Keratinocyte (primary cell): ENCODE data around the gene SEC14L5. TPM values are rescaled to one million over a fixed set of nuclear protein-coding genes. Genes with fewer than 3 reads are reported as not detected.

Experiments used
- DNase-seq: peaks from one replicate; pipeline ENCODE4 v3.0.0-alpha.2; 2011; ENCODE audit warnings: low read depth, missing footprints, low spot score
- FAIRE-seq: peaks from 2 replicates; lab custom pipeline; 2011; peaks lifted over from hg19 to GRCh38; lab: Jason Lieb, UNC
- H2AFZ ChIP-seq: 2 replicates; pipeline ENCODE4 v1.6.0; 2012; ENCODE audit warnings: low read length, control low read depth, inconsistent platforms; ENCODE audit not compliant: control insufficient read depth
- H3K27ac ChIP-seq: 2 replicates; pipeline ENCODE4 v1.5.1; 2011; ENCODE audit warnings: low read length; ENCODE audit not compliant: control insufficient read depth, insufficient read depth
- H3K27me3 ChIP-seq: 3 replicates; pipeline ENCODE4 v1.6.0; 2011; ENCODE audit warnings: low read length; ENCODE audit not compliant: control insufficient read depth, insufficient read depth; ENCODE audit errors: extremely low read depth
- H3K36me3 ChIP-seq, 2 experiments: 2 replicates in 1 of 2; 3 replicates in 1 of 2; pipeline ENCODE4 v1.5.1; 2011; ENCODE audit warnings: low read length in 2 of 2, mild to moderate bottlenecking in 1 of 2; ENCODE audit not compliant: control insufficient read depth in 2 of 2, insufficient read depth in 2 of 2; ENCODE audit errors: extremely low read depth in 1 of 2
- H3K4me1 ChIP-seq: 3 replicates; pipeline ENCODE4 v1.5.1; 2011; ENCODE audit warnings: low read length; ENCODE audit not compliant: control insufficient read depth, insufficient read depth; ENCODE audit errors: extremely low read depth
- H3K4me2 ChIP-seq: 3 replicates; pipeline ENCODE4 v1.6.0; 2011; ENCODE audit warnings: low read depth, low read length; ENCODE audit not compliant: control insufficient read depth, insufficient read depth; ENCODE audit errors: extremely low read depth
- H3K4me3 ChIP-seq, 3 experiments: fragments of 200-600 bp in 1 of 3; sonication (generic) in 1 of 3; 2 replicates in 2 of 3; 3 replicates in 1 of 3; pipeline ENCODE4 v1.5.1; 2011 to 2016; ENCODE audit warnings: low read length in 3 of 3, mild to moderate bottlenecking in 3 of 3, control low read depth in 2 of 3, inconsistent platforms in 1 of 3, low read depth in 1 of 3, mixed read lengths in 1 of 3, mixed run types in 1 of 3, moderate library complexity in 1 of 3; ENCODE audit not compliant: control insufficient read depth in 2 of 3, insufficient read depth in 2 of 3; ENCODE audit errors: extremely low read depth in 1 of 3
- H3K79me2 ChIP-seq: 2 replicates; pipeline ENCODE4 v1.6.0; 2012; ENCODE audit warnings: low read length; ENCODE audit not compliant: control insufficient read depth, insufficient read depth
- H3K9ac ChIP-seq: 3 replicates; pipeline ENCODE4 v1.6.0; 2011; ENCODE audit warnings: low read length; ENCODE audit not compliant: control insufficient read depth, insufficient read depth; ENCODE audit errors: extremely low read depth
- H3K9me1 ChIP-seq: 3 replicates; pipeline ENCODE4 v1.6.0; 2011; ENCODE audit warnings: low read length; ENCODE audit not compliant: control insufficient read depth, insufficient read depth; ENCODE audit errors: extremely low read depth
- H3K9me3 ChIP-seq: 2 replicates; pipeline ENCODE4 v1.5.1; 2012; ENCODE audit warnings: low read depth, low read length; ENCODE audit not compliant: control insufficient read depth
- H4K20me1 ChIP-seq: 3 replicates; pipeline ENCODE4 v1.6.0; 2011; ENCODE audit warnings: low read length; ENCODE audit not compliant: control insufficient read depth, insufficient read depth; ENCODE audit errors: extremely low read depth
- EZH2 ChIP-seq: IDR thresholded peaks from one replicate; pipeline ENCODE4 v1.6.1; 2012; ENCODE audit warnings: inconsistent platforms, mild to moderate bottlenecking, low read length, moderate library complexity
- dilution Hi-C: fragments of 300-500 bp; cut with MboI; formaldehyde crosslinking; loops from one replicate; pipeline ENCODE4 v1.7.0; 2020; ENCODE audit warnings: low sequenced_read_pairs; ENCODE audit not compliant: extremely low pct_ligation_motif_present
- polyA plus RNA-seq, 5 experiments: library from polyadenylated mRNA; depleted of rRNA in 3 of 5; stranded (reverse) in 3 of 5; stranded (forward) in 1 of 5; unstranded in 1 of 5; fragments of >200 nt; gene quantifications; 1 replicate in 1 of 5; 2 replicates in 3 of 5; 3 replicates in 1 of 5; pipeline versions ENCODE4 v1.2.1 to v1.2.3, GENCODE V29; 2011 to 2012; ENCODE audit warnings: missing spikeins in 2 of 5, low read depth in 1 of 5, low replicate concordance in 1 of 5
- TF ChIP-seq, protein P1 (sequence below), 3 experiments: IDR thresholded peaks in 1 of 3; conservative IDR thresholded peaks in 1 of 3; optimal IDR thresholded peaks in 1 of 3; 2 replicates in 2 of 3; 3 replicates in 1 of 3; pipeline versions ENCODE3 to v1.5.1; 2011; ENCODE audit warnings: low read length in 3 of 3, mild to moderate bottlenecking in 3 of 3, moderate library complexity in 2 of 3, control low read depth in 1 of 3, inconsistent platforms in 1 of 3; ENCODE audit not compliant: insufficient read depth in 2 of 3; ENCODE audit errors: extremely low read depth in 1 of 3

SEC14L5 gene
- polyA plus RNA-seq, 1 donor (not counting 4 experiments of a cell fraction or from before 2014, with no cell fraction given): 0.08 TPM

DNA sequence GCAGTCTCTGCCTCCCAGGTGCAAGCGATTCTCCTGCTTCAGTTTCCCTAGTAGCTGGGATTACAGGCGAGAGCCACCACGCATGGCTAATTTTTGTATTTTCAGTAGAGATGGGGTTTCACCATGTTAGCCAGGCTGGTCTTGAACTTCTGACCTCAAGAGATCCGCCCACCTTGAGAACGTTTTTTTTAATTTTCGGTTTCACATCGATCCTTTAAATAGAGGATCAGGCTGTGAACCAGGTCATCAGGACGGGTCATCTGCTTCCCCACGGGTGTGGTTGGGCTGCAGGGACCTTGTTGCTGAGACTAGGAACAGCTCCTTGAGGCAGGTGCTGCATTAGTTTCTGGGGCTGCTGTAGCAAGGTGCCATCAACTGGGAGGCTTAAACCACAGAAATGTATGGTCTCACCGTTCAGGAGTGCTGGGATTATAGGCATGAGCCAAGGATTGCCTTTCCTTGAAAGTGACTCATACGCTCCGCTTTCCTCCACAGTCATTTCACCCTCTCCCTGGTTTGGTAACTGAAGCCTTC is 83.5 kb downstream of the SEC14L5 start:
- no peaks in the 10 kb centered on the region for H3K79me2 ChIP-seq
- peaks cover under 1% of the 10 kb centered on the region for H3K4me1 ChIP-seq
- H3K4me3 ChIP-seq: no peak overlapping the region
- FAIRE-seq: no peak
- H3K27me3 ChIP-seq: no peaks in the 10 kb centered on the region
- H3K9ac ChIP-seq: no peak overlapping the region
- no peaks in the 10 kb centered on the region for H3K9me3 ChIP-seq
- H2AFZ ChIP-seq: no peak overlapping the region
- H3K27ac ChIP-seq: no peak overlapping the region
- dilution Hi-C loops: no loop called here
- H3K36me3 ChIP-seq: no peaks in the 10 kb centered on the region
- no peaks in the 10 kb centered on the region for H4K20me1 ChIP-seq
- no peak overlapping the region for H3K4me2 ChIP-seq
- TF ChIP-seq, protein P1, sequence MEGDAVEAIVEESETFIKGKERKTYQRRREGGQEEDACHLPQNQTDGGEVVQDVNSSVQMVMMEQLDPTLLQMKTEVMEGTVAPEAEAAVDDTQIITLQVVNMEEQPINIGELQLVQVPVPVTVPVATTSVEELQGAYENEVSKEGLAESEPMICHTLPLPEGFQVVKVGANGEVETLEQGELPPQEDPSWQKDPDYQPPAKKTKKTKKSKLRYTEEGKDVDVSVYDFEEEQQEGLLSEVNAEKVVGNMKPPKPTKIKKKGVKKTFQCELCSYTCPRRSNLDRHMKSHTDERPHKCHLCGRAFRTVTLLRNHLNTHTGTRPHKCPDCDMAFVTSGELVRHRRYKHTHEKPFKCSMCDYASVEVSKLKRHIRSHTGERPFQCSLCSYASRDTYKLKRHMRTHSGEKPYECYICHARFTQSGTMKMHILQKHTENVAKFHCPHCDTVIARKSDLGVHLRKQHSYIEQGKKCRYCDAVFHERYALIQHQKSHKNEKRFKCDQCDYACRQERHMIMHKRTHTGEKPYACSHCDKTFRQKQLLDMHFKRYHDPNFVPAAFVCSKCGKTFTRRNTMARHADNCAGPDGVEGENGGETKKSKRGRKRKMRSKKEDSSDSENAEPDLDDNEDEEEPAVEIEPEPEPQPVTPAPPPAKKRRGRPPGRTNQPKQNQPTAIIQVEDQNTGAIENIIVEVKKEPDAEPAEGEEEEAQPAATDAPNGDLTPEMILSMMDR (optimal IDR thresholded peaks at IDR 0.05 in 1 of 3, IDR thresholded peaks at IDR 0.05 in 1 of 3, conservative IDR thresholded peaks at IDR 0.05 in 1 of 3; ENCODE audit: extremely low read depth in 1 of 3, insufficient read depth in 2 of 3, low read length in 3 of 3): no peak
- no peak for TF ChIP-seq EZH2
- no peak for DNase-seq
- H3K9me1 ChIP-seq: no peaks in the 10 kb centered on the region

DNA sequence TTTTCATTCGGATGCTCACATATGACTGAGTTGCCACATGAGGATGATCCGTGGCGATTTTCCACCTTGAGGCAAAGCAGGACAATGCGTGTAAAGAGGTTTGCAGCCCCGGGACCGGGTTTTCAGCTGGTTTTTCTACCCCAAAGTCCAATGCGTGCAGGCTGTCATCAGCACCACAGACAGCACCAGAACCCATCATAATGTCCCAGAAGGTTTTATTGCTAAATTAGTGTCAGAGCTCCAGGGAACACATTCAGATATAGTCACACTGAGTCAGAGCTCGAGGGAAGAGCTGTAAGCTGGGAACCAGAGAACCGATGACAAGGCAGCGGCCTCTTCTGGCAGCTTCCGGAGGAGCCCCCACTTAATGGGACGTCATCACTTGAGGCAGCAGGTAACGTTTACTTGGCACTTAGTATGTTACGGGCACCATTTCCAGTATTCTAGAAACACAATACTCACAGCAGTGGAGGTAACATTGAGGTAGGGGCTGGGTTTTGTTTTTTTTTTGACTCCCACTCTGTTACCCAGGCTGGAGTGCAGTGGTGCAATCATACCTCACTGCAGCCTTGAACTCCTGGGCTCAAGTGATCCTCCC is 84.5 kb downstream of the SEC14L5 start:
- TF ChIP-seq EZH2: no peak
- TF ChIP-seq, protein P1 (optimal IDR thresholded peaks at IDR 0.05 in 1 of 3, IDR thresholded peaks at IDR 0.05 in 1 of 3, conservative IDR thresholded peaks at IDR 0.05 in 1 of 3; ENCODE audit: extremely low read depth in 1 of 3, insufficient read depth in 2 of 3, low read length in 3 of 3): peak in 1 of 3 experiments; percentile 20
- dilution Hi-C loops: no loop called here
- H3K4me1 ChIP-seq: no peaks in the 10 kb centered on the region
- FAIRE-seq: no peak
- no peaks in the 10 kb centered on the region for H4K20me1 ChIP-seq
- no peaks in the 10 kb centered on the region for H3K9me1 ChIP-seq
- no peaks in the 10 kb centered on the region for H3K79me2 ChIP-seq
- no peak overlapping the region for H3K9ac ChIP-seq
- no peak for DNase-seq
- no peak overlapping the region for H2AFZ ChIP-seq
- no peaks in the 10 kb centered on the region for H3K27me3 ChIP-seq
- no peak overlapping the region for H3K4me3 ChIP-seq
- H3K36me3 ChIP-seq: no peaks in the 10 kb centered on the region
- H3K9me3 ChIP-seq: no peaks in the 10 kb centered on the region
- no peak overlapping the region for H3K4me2 ChIP-seq
- H3K27ac ChIP-seq: no peak overlapping the region
